ENCODE data around the gene RNF125. TPM values are rescaled to one million over a fixed set of nuclear protein-coding genes. Genes with fewer than 3 reads are reported as not detected.

RNF125 gene
- total and polyA plus RNA-seq, 2 donors (not counting 1 experiment from before 2014, with no cell fraction given), result 5.6 to 7.7 TPM

GRCh38 chr18:32110005-32110404, 91.4 kb downstream of the RNF125 start:
- no peaks in the 10 kb centered on the region for H3K27me3 ChIP-seq (replicated peaks in 1 of 4; ENCODE audit: control extremely low read depth in 1 of 4, control insufficient read depth in 3 of 4, insufficient read depth in 4 of 4, low read length in 3 of 4)
- no CpG with 5 or more reads among the region's 3 CpGs for WGBS (ENCODE audit: insufficient coverage)
- H3K4me2 ChIP-seq (replicated peaks; ENCODE audit: low read depth, low read length, poor library complexity, severe bottlenecking), result no peak overlapping the region
- Mint-ChIP-seq H3K27me3 (no peaks in the 10 kb centered on the region), H3K9me3 (ENCODE audit: insufficient read depth) (no peaks in the 10 kb centered on the region), H3K4me1 (peaks cover 36% of the 10 kb centered on the region), H3K27ac (no peak overlapping the region), H3K4me3 (no peak overlapping the region)
- ATAC-seq (ENCODE audit: low read depth) (no peak), DNase-seq (no peak)
- H3K9me3 ChIP-seq (ENCODE audit: control extremely low read depth in 1 of 3, control insufficient read depth in 2 of 3, insufficient read depth in 1 of 3, low read length in 2 of 3), result peaks cover 0 to 8% (median 0%) of the 10 kb centered on the region in 3 donors
- CTCF ChIA-PET, result no interaction called here
- no peak overlapping the region for H3K27ac ChIP-seq (ENCODE audit: low read length in 2 of 2)
- H3K9ac ChIP-seq (ENCODE audit: low read length), result no peak overlapping the region
- peaks cover 0 to 3% of the 10 kb centered on the region in 2 donors for H3K4me1 ChIP-seq (ENCODE audit: control insufficient read depth in 2 of 2, insufficient read depth in 2 of 2, low read length in 2 of 2)
- H4K20me1 ChIP-seq (ENCODE audit: control insufficient read depth, insufficient read depth, low read length, poor library complexity, severe bottlenecking), result peaks cover 87% of the 10 kb centered on the region
- TF ChIP-seq CTCF (IDR thresholded peaks at IDR 0.05) (no peak), EZH2 (IDR thresholded peaks at IDR 0.05; ENCODE audit: borderline replicate concordance, insufficient read depth, low read depth, low read length, poor library complexity, severe bottlenecking) (no peak)
- no peak overlapping the region for H2AFZ ChIP-seq (ENCODE audit: insufficient read depth, low read depth, low read length, poor library complexity, severe bottlenecking)
- H3K79me2 ChIP-seq (ENCODE audit: control insufficient read depth, insufficient read depth, low read length), result peaks cover 99% of the 10 kb centered on the region
- peaks cover 8 to 35% of the 10 kb centered on the region in 2 experiments for H3K36me3 ChIP-seq (replicated peaks in 1 of 2; ENCODE audit: control extremely low read depth in 1 of 2, control insufficient read depth in 1 of 2, extremely low read depth in 1 of 2, insufficient read depth in 2 of 2, low read length in 1 of 2)
- no peak overlapping the region for H3K4me3 ChIP-seq (ENCODE audit: control extremely low read depth in 1 of 5, extremely low read depth in 1 of 5, insufficient read depth in 1 of 5, low read depth in 2 of 5, low read length in 4 of 5)
- intact Hi-C loops (cut with micrococcal nuclease), result no loop called here
- POLR2A ChIA-PET, result no interaction called here

DNA sequence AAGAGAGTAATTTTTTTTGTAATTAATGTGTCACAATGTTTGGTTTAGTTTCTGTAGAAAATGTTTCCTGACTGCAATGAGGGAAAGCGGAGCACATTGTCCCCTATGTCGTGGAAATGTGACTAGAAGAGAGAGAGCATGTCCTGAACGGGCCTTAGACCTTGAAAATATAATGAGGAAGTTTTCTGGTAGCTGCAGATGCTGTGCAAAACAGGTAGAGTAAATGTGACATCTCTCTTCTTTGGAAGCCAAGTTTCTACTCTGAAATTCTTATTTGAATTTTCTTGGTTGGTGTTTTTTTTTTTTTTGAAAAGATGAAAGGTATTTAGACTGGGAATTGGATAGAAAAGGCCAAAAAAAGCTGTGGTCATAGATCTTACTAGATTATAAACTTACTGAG, 93.1 kb downstream of the RNF125 start:
- Histone ChIP-seq H3K4me2 (replicated peaks; ENCODE audit: low read depth, low read length, poor library complexity, severe bottlenecking) (no peak overlapping the region), H3K36me3 (replicated peaks in 1 of 2; ENCODE audit: control extremely low read depth in 1 of 2, control insufficient read depth in 1 of 2, extremely low read depth in 1 of 2, insufficient read depth in 2 of 2, low read length in 1 of 2) (peaks cover 10 to 44% of the 10 kb centered on the region in 2 experiments), H3K4me3 (ENCODE audit: control extremely low read depth in 1 of 5, extremely low read depth in 1 of 5, insufficient read depth in 1 of 5, low read depth in 2 of 5, low read length in 4 of 5) (no peak overlapping the region), H3K27ac (ENCODE audit: low read length in 2 of 2) (no peak overlapping the region), H2AFZ (ENCODE audit: insufficient read depth, low read depth, low read length, poor library complexity, severe bottlenecking) (no peak overlapping the region), H3K9ac (ENCODE audit: low read length) (no peak overlapping the region), H4K20me1 (ENCODE audit: control insufficient read depth, insufficient read depth, low read length, poor library complexity, severe bottlenecking) (peaks cover 85% of the 10 kb centered on the region), H3K79me2 (ENCODE audit: control insufficient read depth, insufficient read depth, low read length) (peaks cover 98% of the 10 kb centered on the region), H3K27me3 (replicated peaks in 1 of 4; ENCODE audit: control extremely low read depth in 1 of 4, control insufficient read depth in 3 of 4, insufficient read depth in 4 of 4, low read length in 3 of 4) (no peaks in the 10 kb centered on the region), H3K9me3 (ENCODE audit: control extremely low read depth in 1 of 3, control insufficient read depth in 2 of 3, insufficient read depth in 1 of 3, low read length in 2 of 3) (peaks cover 0 to 6% (median 0%) of the 10 kb centered on the region in 3 donors), H3K4me1 (ENCODE audit: control insufficient read depth in 2 of 2, insufficient read depth in 2 of 2, low read length in 2 of 2) (no peaks in the 10 kb centered on the region)
- Mint-ChIP-seq H3K27me3 (no peaks in the 10 kb centered on the region), H3K4me1 (peaks cover 25% of the 10 kb centered on the region), H3K4me3 (no peak overlapping the region), H3K9me3 (ENCODE audit: insufficient read depth) (no peaks in the 10 kb centered on the region), H3K27ac (peak overlapping the region; percentile 53)
- ATAC-seq (ENCODE audit: low read depth) (no peak), DNase-seq (no peak)
- CTCF ChIA-PET, result no interaction called here
- POLR2A ChIA-PET, result interaction anchor here (0.6 kb wide), 1 partner anchor 10 kb away, joined by 4 read pairs; no protein-coding TSS in a partner anchor
- TF ChIP-seq CTCF (IDR thresholded peaks at IDR 0.05), result no peak
- intact Hi-C loops (cut with micrococcal nuclease), result no loop called here
- 80% methylated on average over 2 of the region's 3 CpGs for WGBS (ENCODE audit: insufficient coverage)

Data from B cell (primary cell).